HG02970 (cell line): ENCODE data around the gene NBPF15.
"Not testable (repeated sequence)": the region's sequence is repeated elsewhere in the genome, so short reads cannot be mapped to it uniquely, and the experiment has no call there.

Experiments
- ATAC-seq: cut with Tn5 transposase; IDR thresholded peaks from one replicate; pipeline ENCODE4 v1.9.1; 2021; ENCODE audit warnings: mild to moderate bottlenecking, moderate library complexity, moderate number of reproducible peaks; ENCODE audit not compliant: unreplicated experiment, low FRiP score

NBPF15 gene

GRCh38 chr1:144461136-144461759, at the start of gene NBPF15:
TSS of gene NBPF15 (minus strand) at chr1:144461669. CDS start at chr1:144440003, 21,666 bp downstream.
- ATAC-seq = peak; percentile 66

- not testable (repeated sequence) for ATAC-seq
These were observed 35.0 kb upstream of the NBPF15 start for GRCh38 chr1:144496429-144496828.

GRCh38 chr1:144494130-144494529, 32.7 kb upstream of the NBPF15 start:
- ATAC-seq = not testable (repeated sequence)

DNA sequence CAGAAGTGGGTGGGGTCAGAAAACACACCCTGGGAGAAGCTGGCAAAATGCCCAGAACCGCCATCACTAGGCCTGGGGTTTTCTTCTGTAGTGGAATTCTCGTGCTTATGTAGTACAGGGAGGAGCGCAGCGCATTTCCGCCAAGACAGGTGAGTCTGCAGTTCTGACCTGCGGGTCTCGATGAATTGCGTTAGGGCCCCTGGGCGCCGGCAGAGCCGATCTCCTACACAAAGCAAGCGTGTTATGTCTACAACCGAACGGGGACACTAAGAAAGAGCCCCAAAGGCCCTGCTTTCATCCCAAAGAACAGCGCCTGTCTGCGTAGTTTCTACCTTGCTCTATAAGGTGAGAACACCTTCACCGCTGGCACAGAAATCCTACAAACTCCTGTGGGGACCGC, 28.9 kb upstream of the NBPF15 start:
- not testable (repeated sequence) for ATAC-seq

DNA sequence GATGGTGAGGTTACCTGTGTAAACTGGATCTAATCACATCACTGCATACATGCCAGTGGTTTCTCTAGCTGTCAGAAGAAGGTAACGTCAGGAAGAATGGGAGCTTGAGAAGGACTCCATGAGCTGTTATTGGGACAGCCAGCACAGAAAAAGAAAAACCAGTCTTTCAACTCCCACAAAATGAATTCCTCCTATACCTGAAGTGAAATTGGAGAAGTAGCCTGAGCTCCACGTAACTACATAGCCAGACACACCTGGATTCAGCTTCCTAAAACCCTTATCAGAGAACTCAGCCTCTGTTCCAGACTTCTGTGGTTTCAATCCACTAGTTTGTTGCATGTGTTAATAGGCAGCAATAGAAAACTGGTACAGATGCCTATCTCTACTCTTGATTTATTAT, 25.5 kb upstream of the NBPF15 start:
- not testable (repeated sequence) for ATAC-seq

DNA sequence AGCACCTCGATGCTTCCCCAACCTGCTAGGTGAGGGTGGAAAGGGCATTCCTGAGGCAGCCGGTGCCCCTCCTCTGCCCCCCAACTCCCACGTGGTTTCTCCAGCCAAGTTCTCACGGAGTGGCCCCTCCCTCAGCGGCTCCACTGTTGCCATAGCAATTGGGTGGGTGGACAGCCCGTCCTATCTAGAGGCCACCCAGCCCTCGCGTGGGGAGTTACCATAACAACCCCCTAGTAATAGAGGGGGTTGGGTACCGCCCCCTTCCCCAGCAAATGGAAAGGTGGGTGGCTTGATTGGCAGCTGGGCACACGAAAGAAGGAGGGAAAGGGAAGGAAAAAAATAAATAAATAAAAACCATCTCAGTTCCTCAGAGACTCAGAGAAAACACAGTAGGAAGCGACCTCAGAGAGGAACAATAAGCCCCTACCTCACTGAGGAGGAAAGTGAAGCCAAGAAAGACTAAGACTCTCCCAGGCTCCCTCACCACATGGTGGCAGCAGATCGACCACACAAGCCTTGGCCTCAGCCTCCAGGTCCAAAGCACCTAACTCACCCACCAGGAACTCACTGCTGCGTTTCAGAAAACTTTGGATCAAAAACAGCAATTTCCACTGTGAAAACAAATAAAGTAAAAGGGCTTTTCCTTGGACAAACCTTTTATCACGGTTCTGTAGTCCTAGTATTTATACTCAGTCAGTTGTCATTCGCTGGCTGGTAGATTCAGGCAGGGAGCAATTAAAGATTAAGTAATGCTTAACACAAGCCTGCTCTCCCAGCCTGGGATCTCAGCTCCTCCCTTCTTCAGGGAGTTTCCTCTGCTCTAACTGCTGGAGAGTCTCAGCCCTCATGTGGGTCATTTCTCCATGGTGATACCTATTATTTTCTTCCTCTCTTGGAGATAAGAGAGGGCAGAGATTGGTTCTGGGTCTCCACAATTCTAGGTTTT, 23.9 kb upstream of the NBPF15 start:
- not testable (repeated sequence) for ATAC-seq

- not testable (repeated sequence) for ATAC-seq
These were observed 12.4 kb upstream of the NBPF15 start for GRCh38 chr1:144473897-144474296.

DNA sequence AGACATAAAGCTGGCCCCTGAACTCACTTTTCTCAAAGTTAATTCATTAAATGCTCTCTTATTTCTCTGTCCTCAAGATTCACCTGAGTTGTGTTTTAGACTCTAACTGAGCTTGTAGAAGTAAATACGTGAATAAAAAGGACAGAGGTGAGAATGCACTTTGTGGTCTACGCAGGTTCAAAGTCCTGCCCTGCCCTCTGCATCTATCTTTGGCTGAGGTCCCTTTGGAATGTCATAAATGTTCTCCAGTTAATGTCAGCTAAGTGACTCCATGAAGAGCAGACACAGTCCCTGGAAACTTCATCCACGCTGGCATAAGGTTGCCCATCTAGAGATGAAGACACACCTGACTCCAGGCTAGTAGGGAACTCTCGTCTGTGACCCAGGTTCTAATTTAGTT, 10.0 kb upstream of the NBPF15 start:
- ATAC-seq = not testable (repeated sequence)

DNA sequence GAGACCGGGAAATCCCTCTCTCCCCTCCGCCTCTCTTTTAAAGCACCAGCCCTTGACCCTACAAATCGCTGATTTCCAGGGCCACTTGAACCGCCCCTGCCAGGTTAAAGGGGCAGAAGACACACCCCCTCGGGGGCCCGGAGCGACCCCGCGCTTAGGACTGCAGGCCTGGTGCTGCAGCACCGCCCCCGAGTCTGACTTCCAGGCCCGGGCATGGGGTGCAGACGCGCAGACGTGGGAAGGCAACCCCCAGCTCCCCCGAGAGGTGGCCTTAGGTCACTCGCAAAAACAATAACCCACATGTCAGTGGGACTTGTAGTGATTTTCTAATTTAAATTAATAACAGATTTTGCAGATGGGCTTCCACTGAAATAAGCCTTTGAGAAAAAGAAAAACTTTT, 309 bp upstream of the NBPF15 start:
- ATAC-seq = not testable (repeated sequence)

- not testable (repeated sequence) for ATAC-seq
These were observed 783 bp downstream of the NBPF15 start for GRCh38 chr1:144460686-144461085.

GRCh38 chr1:144442402-144442801, 19.1 kb downstream of the NBPF15 start:
- not testable (repeated sequence) for ATAC-seq

DNA sequence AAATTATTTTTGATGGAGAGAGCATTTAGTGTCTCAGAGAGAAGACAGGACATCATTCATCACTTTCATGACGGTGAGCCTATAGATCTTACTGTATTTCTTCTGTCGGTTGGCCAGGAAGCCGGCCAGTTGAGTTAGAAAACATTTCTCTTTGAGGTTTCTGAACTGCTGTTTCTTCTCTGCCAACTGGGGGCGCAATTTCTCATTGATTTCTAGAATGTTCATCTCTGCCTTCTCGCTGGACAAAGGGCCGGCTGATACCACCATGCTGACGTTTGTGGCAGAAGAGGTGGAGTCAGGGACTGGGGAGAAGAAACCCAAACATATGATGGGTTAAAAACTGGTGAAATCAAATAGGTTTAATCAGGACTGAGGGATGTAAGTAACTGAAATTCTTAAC, 21.7 kb downstream of the NBPF15 start:
- ATAC-seq = not testable (repeated sequence)

GRCh38 chr1:144418891-144419694, 42.4 kb downstream of the NBPF15 start:
- ATAC-seq = not testable (repeated sequence)

GRCh38 chr1:144413404-144414118, 47.9 kb downstream of the NBPF15 start:
- not testable (repeated sequence) for ATAC-seq

DNA sequence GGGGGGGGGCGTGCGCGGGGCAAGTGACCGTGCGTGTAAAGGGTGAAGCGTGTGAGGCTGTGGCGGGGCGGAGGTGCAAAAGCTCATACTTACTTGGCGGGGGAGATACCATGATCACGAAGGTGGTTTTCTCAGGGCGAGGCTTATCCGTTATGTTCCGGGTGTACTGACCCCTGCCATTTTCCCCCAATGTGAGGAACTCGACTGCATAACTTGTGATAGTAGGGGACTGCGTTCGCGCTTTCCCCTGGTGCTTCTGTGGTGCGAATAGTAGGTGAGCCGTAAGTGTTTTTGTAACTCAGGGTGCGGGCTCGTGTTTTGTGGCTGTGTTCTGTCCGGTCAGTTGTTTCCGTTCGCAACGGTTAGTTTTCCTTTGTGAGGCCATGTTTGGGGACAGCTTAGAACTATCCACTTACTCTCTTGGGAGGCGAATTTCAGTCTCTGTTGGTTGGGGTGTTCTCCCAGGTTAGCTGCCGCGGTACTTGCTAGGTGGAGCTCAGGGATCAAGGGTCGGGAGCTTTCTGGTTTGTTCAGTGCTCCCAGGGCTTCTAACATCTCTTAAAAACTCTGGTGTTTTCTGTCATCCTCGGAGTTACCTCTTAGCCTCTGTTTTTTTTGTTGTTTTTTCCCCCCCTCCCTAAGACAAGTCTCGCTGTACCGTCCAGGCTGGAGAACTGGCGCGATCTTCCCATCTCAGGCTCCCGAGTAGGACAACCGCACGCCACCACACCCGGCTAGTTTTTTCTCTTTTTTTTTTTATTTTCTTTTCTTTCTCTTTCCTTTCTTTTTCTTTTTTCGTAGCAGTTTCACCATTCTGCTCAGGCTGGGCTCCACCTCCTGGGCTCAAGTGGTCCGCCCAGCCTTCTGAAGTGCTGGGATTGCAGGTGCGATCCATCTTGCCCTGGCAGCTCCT, 48.7 kb downstream of the NBPF15 start:
- ATAC-seq = peak; percentile 82

DNA sequence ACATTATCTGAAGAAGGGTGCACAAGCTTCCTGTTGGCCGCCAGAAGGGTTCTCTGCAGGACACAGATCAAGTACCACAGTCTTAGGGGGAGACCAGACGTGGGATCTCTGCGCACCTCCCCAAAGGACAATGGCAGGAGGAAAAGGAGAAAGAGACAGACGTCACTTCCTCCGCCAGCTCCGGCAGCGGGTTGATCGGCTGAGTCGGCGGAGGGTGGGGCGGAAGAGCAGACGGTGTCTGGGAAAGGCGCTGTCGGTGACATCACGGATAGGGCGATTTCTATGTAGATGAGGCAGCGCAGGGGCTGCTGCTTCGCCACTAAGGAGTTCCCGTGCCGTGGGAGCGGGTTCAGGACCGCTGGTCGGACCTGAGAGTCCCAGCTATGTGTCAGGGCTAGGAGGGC, 49.4 kb downstream of the NBPF15 start:
- not testable (repeated sequence) for ATAC-seq

DNA sequence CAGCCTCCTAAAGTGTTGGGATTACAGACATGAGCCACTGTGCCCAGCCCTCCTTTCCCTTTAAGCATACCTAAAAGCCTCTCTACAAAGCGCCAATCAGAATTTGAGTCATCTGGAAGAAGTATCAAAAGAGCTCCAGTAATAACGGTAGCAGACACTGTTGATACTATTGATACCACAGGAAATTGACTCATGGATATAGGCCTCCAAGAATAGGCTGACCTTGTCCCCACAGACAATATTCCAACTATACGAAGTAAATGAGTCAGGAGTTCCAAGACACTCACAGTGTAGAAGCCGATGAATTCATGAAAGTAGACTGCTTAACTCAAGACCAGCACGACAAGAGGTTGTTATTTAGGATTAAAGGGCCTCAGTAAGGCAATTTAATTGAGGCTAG, 58.7 kb downstream of the NBPF15 start:
- ATAC-seq = not testable (repeated sequence)

GRCh38 chr1:144371651-144372050, 89.8 kb downstream of the NBPF15 start:
- ATAC-seq = not testable (repeated sequence)
